ENCODE results near the gene TOP1.
"Not testable (repeated sequence)": the region's sequence is repeated elsewhere in the genome, so short reads cannot be mapped to it uniquely, and the experiment has no call there.

Gene TOP1

GRCh38 chr20:41028359-41029149 is at the start of gene TOP1:
Gene TOP1, plus strand, starts transcription at chr20:41028822. Its CDS starts 246 bp downstream, at chr20:41029068.
- peak; percentile 99 for DNase-seq

DNA sequence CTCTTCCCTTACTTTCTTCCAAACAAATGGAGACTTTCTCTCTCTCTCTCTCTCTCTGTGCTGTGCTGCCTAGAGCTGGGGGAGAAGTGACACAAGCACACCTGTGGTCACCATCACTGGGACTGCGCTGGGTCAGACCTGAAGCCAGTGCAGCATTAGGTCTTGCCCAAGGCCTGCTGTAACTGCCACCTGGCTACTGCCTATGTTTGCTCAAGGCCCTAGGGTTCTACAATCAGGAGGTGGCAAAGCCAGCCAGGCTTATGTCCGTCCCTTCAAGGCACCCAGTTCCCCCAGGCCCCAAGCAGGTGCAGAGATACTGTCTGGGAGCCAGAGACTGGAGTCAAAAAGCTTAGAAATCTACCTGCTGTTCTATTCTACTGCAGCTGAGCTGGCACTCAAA is 49.4 kb upstream of the TOP1 start:
- no peak for DNase-seq

GRCh38 chr20:40980106-40980827 is 48.4 kb upstream of the TOP1 start:
- DNase-seq: no peak

DNA sequence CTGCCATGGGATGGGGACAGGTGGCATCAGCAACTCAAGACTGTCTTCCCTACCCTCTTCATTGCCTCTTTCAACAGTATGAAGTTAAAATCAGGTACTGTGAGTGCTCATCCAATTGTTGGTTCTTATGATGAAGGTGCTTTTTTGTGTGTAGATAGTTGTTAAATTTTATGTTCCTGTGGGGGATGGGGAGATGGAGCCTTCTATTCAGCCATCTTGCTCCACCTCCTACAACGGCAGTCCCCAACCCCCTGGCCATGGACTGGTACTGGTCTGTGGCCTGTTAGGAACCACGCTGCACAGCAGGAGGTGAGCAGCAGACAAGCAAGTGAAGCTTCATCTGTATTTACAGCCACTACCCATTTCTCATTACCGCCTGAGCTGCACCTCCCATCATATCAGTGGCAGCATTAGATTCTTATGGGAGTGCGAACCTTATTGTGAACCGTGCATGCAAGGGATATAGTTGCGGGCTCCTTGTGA is 47.8 kb upstream of the TOP1 start:
- no peak for DNase-seq

GRCh38 chr20:40982415-40983145 is 46.0 kb upstream of the TOP1 start:
- DNase-seq: no peak

DNA sequence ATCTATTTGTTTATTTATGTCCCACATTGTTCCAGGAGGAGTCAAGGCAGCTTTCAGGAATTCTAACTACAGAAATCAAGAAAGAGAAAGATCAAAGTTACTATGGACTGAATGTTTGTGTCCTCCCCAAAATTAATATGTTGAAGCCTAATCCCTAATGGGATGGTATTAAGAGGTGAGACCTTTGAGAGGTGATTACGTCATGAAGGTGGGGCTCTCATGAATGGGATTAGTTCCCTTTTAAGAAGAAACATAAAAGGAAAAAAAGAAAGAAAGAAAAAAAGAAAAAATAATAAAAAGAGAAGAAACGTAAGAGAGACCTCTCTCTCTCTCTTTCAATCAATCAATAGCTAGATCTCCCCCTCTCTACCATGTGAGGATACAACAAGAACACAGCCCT is 44.7 kb upstream of the TOP1 start:
- no peak for DNase-seq

DNA sequence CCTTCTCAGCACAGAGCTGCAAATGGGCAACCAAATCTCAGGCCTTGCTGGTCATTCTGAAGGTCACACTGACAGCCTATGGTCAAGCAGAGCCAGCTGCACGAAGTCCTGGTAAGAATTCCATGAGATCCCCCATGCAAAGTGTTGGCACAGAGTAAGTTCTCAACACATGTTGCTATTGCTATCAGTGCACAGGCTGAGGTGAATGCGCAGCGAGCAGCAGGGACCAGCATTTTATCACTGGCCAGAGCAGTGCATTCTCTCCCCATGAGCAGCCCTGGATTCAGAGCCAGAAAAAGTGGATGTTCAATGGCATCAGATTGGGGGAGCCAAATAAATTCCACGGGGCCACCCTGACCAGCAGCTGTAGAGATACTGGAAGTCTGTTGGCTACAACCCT is 44.1 kb upstream of the TOP1 start:
- DNase-seq: no peak

DNA sequence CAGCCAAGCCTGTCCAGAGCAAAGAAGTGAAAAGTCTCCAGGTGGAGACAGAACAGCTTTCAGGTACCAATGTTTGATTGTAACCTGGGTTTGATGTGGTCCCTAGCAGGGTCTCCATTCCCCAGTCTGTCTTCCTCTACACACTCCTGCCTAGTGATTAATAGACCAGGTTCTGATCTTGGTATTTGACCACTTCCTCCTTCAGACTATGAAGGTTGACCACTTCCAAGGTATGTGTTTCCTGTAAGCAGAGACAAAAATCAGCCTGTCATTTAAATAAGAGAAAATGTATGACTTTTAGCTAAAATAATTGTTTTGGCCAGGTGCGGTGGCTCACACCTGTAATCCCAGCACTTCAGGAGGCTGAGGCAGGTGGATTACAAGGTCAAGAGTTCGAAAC is 41.8 kb upstream of the TOP1 start:
- DNase-seq: no peak

GRCh38 chr20:40990542-40991120 is 38.0 kb upstream of the TOP1 start:
- peak; percentile 47 for DNase-seq

DNA sequence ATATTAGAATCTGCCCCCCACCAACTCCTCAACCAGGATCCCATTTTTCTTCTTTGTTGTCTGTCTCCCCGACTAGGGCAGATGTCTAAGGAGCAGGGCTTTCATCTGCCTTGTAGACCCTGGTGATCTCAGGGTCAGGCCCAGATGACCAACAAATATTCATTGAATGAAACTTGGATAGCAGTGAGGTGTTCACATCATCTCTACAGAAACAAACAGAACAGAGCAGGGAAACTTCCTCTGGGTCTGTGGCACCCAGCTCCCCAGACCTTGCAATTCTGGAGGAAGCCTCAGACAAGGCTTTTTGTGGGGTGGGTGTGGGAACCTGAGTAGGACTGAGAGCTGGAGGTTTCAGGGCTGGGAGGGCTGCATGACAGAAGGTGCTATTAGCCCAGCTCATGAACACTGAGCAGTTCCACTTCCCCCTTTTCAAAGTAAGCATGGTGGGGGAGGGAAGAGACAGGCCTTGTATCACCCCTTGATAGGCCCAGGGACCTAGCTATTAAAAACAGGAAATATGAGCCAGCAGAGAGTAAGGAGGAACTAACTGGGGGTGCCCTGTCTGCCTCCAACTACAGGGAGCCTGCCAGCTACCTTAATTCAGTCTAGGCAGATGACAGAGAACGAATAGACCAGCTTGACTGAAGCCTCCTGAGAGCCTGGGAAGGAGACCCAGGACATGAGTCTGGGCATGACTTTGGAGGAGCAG is 37.3 kb upstream of the TOP1 start:
- DNase-seq: no peak

DNA sequence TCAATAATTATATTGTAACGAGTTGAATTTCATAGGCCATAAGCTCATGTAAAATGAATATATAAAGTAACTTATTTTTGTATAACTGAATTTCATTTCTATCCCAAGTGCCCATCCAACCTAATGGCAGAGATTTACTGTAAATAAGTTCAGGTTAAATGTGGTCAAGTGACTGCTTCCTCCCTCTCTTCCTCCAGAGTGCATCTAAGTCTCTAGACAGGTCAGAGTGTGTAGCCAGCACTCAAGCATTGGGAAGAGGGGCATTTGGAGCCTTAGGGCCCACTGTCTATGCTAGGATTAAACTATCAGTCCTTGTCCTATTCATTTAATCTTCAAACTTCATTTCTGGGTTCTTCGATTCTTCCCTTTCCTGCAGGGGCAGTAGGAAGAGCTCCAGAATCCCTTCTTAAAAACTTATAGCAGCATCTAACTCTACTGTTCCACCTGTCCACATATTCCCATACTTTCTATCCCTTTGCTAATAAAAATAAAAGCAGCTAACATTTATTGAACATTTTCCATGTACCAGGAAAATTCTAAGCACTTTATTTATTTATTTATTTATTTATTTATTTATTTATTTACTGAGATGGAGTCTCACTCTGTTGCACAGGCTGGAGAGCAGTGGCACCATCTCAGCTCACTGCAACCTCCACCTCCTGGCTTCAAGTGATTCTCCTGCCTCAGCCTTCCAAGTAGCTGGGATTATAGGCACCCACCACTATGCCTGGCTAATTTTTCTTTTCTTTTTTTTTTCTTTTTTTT is 36.1 kb upstream of the TOP1 start:
- no peak for DNase-seq

- DNase-seq: no peak
Measured at GRCh38 chr20:40993794-40994540, 34.7 kb upstream of the TOP1 start.

GRCh38 chr20:40996326-40996725 is 32.3 kb upstream of the TOP1 start:
- no peak for DNase-seq

GRCh38 chr20:40997116-40997515 is 31.5 kb upstream of the TOP1 start:
- no peak for DNase-seq

GRCh38 chr20:40999841-41000240 is 28.8 kb upstream of the TOP1 start:
- no peak for DNase-seq

- DNase-seq: no peak
Measured at GRCh38 chr20:41000628-41001027, 28.0 kb upstream of the TOP1 start.

- DNase-seq: no peak
Measured at GRCh38 chr20:41001497-41001896, 27.1 kb upstream of the TOP1 start.

GRCh38 chr20:41002842-41003142 is 25.8 kb upstream of the TOP1 start:
- DNase-seq: no peak

- peak; percentile 59 for DNase-seq
Measured at GRCh38 chr20:41003143-41003935, 25.3 kb upstream of the TOP1 start.

GRCh38 chr20:41003936-41004294 is 24.7 kb upstream of the TOP1 start:
- not testable (repeated sequence) for DNase-seq

Data from activated effector memory CD4-positive, alpha-beta T cell treated with Interleukin-2 at 50 U/mL for 16 hours (primary cell).